Measurements from ENCODE around the gene CHRNG. TPM values are rescaled to one million over a fixed set of nuclear protein-coding genes. Genes with fewer than 3 reads are reported as not detected.
A peak's percentile ranks its signal among the peaks of the same experiment; 100 is the strongest.

Gene CHRNG
- total RNA-seq, 4 donors from 2014 or later: not detected

DNA sequence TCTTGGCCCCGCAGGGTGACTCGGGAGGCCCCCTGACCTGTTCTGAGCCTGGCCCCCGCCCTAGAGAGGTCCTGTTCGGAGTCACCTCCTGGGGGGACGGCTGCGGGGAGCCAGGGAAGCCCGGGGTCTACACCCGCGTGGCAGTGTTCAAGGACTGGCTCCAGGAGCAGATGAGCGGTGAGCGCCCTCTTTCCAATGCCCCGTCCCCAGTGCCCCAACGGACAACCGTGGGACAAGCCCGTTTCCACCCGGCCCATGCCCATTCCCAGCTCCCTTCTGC lies 16.1 kb upstream of the CHRNG start:
- TF ChIP-seq CTCF (IDR thresholded peaks at IDR 0.05) (no peak), POLR2AphosphoS5 (IDR thresholded peaks at IDR 0.05) (no peak), POLR2A (IDR thresholded peaks at IDR 0.05) (no peak), EP300 (IDR thresholded peaks at IDR 0.05; ENCODE audit: low read depth) (no peak)
- 17% methylated on average over 10 of the region's 16 CpGs; no CpG with 5 or more reads in 1 of the 2 donors for WGBS, 2 donors (ENCODE audit: low coverage in 1 of 2)
- in situ Hi-C loops (cut with MboI; ENCODE audit: low pct_ligation_motif_present in 1 of 4, low pct_unique_long_range_greater_than_20kb in 1 of 4, low sequenced_read_pairs in 3 of 4) (no loop called here), intact Hi-C loops (cut with DNase I; ENCODE audit: low total_unique reads) (loop anchor here (5.0 kb wide), 1 partner anchor 81 kb away; no protein-coding TSS in a partner anchor)
- Histone ChIP-seq H3K27me3 (peaks cover 78% of the 10 kb centered on the region), H3K4me1 (peaks cover 0 to 25% (median 25%) of the 10 kb centered on the region in 4 donors), H3K27ac (no peak overlapping the region), H3K9me3 (no peaks in the 10 kb centered on the region), H3K4me3 (no peak overlapping the region), H3K36me3 (no peaks in the 10 kb centered on the region)
- no peak for DNase-seq

GRCh38 chr2:232523682-232524597 lies 15.6 kb upstream of the CHRNG start:
- intact Hi-C loops (cut with DNase I; ENCODE audit: low total_unique reads) (loop anchor here (5.0 kb wide), 1 partner anchor 82 kb away; no protein-coding TSS in a partner anchor), in situ Hi-C loops (cut with MboI; ENCODE audit: low pct_ligation_motif_present in 1 of 4, low pct_unique_long_range_greater_than_20kb in 1 of 4, low sequenced_read_pairs in 3 of 4) (no loop called here)
- DNase-seq: peak; percentile 20
- TF ChIP-seq CTCF (IDR thresholded peaks at IDR 0.05) (no peak), POLR2A (IDR thresholded peaks at IDR 0.05) (no peak), EP300 (IDR thresholded peaks at IDR 0.05; ENCODE audit: low read depth) (no peak), POLR2AphosphoS5 (IDR thresholded peaks at IDR 0.05) (no peak)
- Histone ChIP-seq H3K4me1 (peaks cover 0 to 25% (median 25%) of the 10 kb centered on the region in 4 donors), H3K27me3 (peaks cover 76% of the 10 kb centered on the region), H3K27ac (no peak overlapping the region), H3K36me3 (no peaks in the 10 kb centered on the region), H3K9me3 (no peaks in the 10 kb centered on the region), H3K4me3 (peak overlapping the region in 2 of 4 donors; percentile 21 to 37)
- 1% methylated on average over 62 of the region's 75 CpGs; no CpG with 5 or more reads in 1 of the 2 donors for WGBS, 2 donors (ENCODE audit: low coverage in 1 of 2)

- H3K36me3 ChIP-seq: no peaks in the 10 kb centered on the region
- intact Hi-C loops (cut with DNase I; ENCODE audit: low total_unique reads): loop anchor here (5.0 kb wide), 1 partner anchor 82 kb away; no protein-coding TSS in a partner anchor
- no peak overlapping the region for H3K4me3 ChIP-seq
- WGBS, 2 donors (ENCODE audit: low coverage in 1 of 2): 68% methylated on average over 6 of the region's 6 CpGs; no CpG with 5 or more reads in 1 of the 2 donors
- no peaks in the 10 kb centered on the region for H3K9me3 ChIP-seq
- in situ Hi-C loops (cut with MboI; ENCODE audit: low pct_ligation_motif_present in 1 of 4, low pct_unique_long_range_greater_than_20kb in 1 of 4, low sequenced_read_pairs in 3 of 4): no loop called here
- H3K4me1 ChIP-seq: peaks cover 0 to 25% (median 25%) of the 10 kb centered on the region in 4 donors
- no peak overlapping the region for H3K27ac ChIP-seq
- TF ChIP-seq POLR2A (IDR thresholded peaks at IDR 0.05) (no peak), POLR2AphosphoS5 (IDR thresholded peaks at IDR 0.05) (no peak), CTCF (IDR thresholded peaks at IDR 0.05) (no peak), EP300 (IDR thresholded peaks at IDR 0.05; ENCODE audit: low read depth) (no peak)
- peaks cover 70% of the 10 kb centered on the region for H3K27me3 ChIP-seq
- DNase-seq: no peak
Observed at GRCh38 chr2:232524771-232525170, 14.7 kb upstream of the CHRNG start.

- WGBS, 2 donors (ENCODE audit: low coverage in 1 of 2): 86% methylated on average over 12 of the region's 14 CpGs; no CpG with 5 or more reads in 1 of the 2 donors
- in situ Hi-C loops (cut with MboI; ENCODE audit: low pct_ligation_motif_present in 1 of 4, low pct_unique_long_range_greater_than_20kb in 1 of 4, low sequenced_read_pairs in 3 of 4) (no loop called here), intact Hi-C loops (cut with DNase I; ENCODE audit: low total_unique reads) (no loop called here)
- no peaks in the 10 kb centered on the region for H3K36me3 ChIP-seq
- no peak overlapping the region for H3K4me3 ChIP-seq
- H3K27me3 ChIP-seq: peaks cover 65% of the 10 kb centered on the region
- H3K4me1 ChIP-seq: peaks cover 0 to 25% (median 25%) of the 10 kb centered on the region in 4 donors
- H3K9me3 ChIP-seq: no peaks in the 10 kb centered on the region
- H3K27ac ChIP-seq: no peak overlapping the region
- no peak for DNase-seq
- TF ChIP-seq CTCF (IDR thresholded peaks at IDR 0.05) (no peak), POLR2AphosphoS5 (IDR thresholded peaks at IDR 0.05) (no peak), EP300 (IDR thresholded peaks at IDR 0.05; ENCODE audit: low read depth) (no peak), POLR2A (IDR thresholded peaks at IDR 0.05) (no peak)
Observed at GRCh38 chr2:232525199-232525598, 14.3 kb upstream of the CHRNG start.
